Activated CD4-positive, CD25-positive, alpha-beta regulatory T cell treated with anti-CD3 and anti-CD28 coated beads, Interleukin-2, amount 50 U/mL, for 16 hours (primary cell): ENCODE data around the gene MINDY4B.

Source experiments
- DNase-seq: peaks from one replicate; pipeline ENCODE4 v3.0.0-alpha.2; 2020; ENCODE audit warnings: low read depth, low spot score

Gene MINDY4B

GRCh38 chr3:150844484-150844883 is 60.8 kb downstream of the MINDY4B start:
- DNase-seq = no peak

DNA sequence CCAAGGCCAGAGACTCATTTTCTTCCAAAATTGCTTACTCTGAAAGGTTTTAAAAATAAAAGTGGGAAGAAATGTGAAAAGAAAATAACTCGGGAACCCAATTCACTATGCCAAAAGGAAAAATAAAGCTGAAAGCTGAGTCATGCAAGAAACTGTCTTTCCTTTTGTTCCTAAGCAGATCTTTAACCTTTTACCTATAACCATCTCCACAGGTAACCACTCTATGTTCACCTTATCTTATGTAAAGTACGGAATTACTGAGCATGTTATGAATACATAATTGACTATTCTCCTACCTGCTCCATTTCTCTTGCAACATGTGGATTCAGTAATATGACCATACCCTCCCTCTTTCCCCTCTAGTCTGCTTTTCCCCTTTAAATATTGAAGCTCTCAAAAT is 62.0 kb downstream of the MINDY4B start:
- DNase-seq = no peak

DNA sequence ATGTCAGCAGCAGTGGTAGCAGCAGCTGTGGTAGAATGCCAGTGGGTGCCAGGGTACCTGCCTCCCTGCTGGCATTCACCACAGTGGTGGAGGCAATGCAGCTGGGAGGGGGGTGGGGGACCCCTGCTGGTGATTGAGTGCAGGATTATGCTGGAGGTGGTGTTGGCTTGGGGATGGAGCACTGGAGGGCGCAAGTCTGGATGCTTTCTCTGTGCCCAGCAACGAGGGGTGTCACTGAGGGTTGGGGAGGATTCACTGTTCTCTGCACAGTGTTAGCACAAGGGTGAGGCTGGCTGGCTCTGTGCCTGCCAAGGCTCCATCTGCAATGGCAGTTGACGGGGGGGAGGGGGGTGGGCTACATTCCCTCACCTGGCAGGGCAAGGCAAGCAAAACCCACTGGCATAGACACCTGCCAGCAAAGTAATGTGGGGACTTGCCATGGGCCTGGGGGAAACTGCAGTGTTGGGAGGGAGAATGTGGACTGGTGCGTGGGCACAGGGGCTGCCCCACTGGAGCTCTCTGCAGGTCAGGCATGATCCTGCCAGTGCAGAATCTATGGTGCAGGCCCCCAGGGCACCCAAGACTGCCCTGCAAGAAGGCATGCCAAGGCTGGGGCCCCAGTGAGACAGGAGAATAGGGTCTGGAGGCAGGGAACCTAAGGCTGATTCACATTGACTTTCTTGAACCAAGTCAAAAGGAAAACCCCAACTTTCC is 64.3 kb downstream of the MINDY4B start:
- no peak for DNase-seq

- DNase-seq = no peak
These were observed 74.5 kb downstream of the MINDY4B start for GRCh38 chr3:150830745-150831144.

DNA sequence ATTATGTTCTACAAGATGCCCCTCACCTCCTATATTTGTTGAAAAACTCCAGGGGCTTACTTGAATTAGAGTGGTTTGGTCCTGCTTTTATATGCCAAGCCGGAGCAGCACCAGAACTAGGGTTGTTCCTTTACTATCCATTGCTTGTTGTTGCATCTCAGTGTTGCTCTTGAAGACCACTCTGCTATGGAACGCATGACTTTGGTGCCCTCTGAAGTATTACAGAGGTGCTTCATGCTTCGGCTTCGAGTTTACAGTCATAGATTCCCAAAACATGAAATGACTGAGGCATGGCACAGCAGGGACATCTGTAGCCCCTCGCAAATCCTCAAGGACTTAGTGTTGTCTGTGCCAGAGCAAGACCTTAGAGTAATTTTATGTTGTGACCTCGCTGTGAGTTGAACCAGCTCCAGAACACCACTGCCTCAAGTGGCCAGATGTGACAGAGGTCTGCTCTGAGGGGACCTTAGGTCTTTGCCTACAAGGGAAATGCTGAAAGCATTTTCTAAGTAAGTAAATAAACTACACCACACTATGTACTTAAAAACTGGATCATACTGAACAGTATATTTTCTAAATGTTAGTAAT is 75.1 kb downstream of the MINDY4B start:
- DNase-seq = no peak

DNA sequence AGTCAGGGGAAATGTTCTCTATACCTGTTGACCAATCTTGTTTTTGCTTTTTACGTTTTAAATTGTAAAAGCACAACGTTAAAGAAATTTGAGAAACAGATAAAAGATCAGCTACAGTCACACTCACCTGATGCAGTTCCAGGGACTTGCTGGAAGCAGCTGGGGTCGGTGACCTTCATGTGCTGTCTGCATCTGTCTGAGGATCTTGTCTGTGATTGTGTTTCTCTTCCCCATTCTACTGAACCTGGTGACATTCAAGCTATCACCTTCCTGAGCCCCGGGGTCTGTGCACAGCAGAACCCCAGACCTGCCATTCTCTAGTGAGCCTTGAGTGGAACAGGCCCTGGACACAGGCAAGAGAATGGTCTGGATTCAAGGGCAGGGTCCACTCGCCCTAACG is 75.8 kb downstream of the MINDY4B start:
- DNase-seq = no peak

DNA sequence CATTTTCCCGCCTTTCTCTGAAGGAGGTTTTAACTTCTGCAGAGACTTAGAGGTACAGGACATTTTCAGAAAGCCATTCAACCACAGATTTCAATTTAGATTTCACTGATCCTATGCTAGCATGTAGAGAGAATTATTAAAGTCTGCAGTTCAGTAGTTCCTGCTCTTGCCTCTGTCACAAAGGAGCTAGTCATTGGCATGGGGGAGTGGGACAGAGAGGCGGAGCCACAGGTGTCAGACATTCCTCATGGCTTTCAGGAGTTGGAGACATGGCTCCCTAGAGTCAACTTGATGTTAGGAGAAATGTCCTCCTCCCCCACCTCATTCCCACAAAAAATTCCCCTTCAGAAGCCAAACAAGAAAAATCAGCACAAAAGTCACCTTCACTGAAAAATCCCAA is 76.2 kb downstream of the MINDY4B start:
- DNase-seq = no peak

DNA sequence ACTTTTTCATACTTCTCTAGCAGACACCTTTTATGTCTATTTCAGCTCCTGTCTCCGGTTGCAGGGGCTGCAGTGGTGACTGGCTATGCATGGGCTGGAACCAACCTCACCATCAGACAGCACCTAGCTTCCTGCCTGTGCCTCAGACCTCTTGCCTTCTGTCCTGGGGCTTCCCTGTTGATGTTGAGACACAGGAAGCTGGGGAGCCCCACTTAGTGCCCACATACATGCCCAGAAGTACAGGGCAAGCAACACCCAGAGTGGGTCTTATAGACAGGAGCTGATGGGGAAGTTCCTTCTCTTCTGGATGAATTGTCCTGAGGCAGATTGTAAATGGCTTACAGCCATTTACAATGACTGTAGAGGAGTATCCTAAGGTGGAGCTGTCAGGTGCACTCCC is 77.0 kb downstream of the MINDY4B start:
- DNase-seq = no peak

GRCh38 chr3:150826466-150827282 is 78.6 kb downstream of the MINDY4B start:
- no peak for DNase-seq

- DNase-seq = no peak
These were observed 79.3 kb downstream of the MINDY4B start for GRCh38 chr3:150825916-150826377.

DNA sequence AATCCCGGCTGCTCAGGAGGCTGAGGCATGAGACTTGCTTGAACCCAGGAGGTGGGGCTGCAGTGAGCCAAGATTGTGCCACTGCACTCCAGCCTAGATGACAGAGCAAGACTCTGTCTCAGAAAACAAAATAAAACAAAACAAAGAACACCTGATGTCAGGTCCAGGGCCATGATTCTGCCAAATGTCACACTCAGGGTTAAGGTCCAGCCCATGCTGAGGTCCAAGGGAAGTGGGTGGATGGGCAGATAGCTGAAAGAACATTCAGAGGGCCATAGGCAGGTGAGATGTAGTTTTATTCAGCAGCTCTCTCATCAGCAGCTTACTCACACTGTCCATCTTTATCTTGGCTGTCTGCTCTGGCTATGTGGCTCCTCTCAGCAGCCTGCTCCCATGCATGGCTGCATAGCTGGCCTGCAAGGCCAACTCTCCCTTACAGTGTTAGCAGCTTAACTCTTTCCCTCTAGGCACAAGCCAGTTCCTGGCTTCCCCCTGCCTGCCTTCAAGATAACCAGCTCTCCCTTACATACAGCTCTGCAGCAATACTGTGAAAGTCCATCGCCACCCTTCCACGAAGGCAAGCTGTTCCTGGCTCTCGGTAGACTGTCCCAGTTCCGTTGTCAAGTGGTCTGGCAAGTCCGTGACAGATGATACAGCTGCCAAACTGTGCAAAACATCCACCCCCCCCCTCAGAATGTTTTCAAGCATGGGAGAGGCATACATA is 79.9 kb downstream of the MINDY4B start:
- DNase-seq = no peak

- no peak for DNase-seq
These were observed 82.0 kb downstream of the MINDY4B start for GRCh38 chr3:150823277-150823676.

- DNase-seq = no peak
These were observed 82.6 kb downstream of the MINDY4B start for GRCh38 chr3:150822636-150823035.
